Measurements from ENCODE around the gene ZDHHC11B.
A peak's percentile ranks its signal among the peaks of the same experiment; 100 is the strongest.
"Not testable (repeated sequence)": the region's sequence is repeated elsewhere in the genome, so short reads cannot be mapped to it uniquely, and the experiment has no call there.

The ZDHHC11B gene

GRCh38 chr5:783881-784427 lies 575 bp downstream of the ZDHHC11B start:
- DNase-seq, result peak; percentile 81

GRCh38 chr5:783049-783802 lies 1.3 kb downstream of the ZDHHC11B start:
- peak; percentile 72 for DNase-seq

- not testable (repeated sequence) for DNase-seq
Observed at GRCh38 chr5:782356-782755, 2.2 kb downstream of the ZDHHC11B start.

GRCh38 chr5:780571-780970 lies 4.0 kb downstream of the ZDHHC11B start:
- DNase-seq, result not testable (repeated sequence)

DNA sequence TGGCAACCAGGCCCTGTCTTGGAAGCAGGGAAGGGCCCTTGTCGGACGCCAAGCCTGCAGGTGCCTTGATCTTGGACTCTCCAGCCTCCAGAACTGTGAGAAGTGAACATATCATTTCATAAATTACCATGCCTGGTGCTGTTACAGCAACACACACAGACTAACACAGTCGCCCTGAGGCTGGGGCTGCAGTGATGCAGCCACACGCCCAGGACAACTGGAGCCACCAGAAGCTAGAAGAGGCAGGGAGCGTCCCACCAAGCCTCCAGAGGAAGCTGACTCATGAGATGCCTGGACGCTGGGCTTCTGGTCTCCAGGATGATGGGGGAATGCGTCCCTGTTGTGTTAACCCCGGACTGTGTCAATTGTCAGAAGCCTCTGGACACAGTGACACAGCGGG lies 5.6 kb downstream of the ZDHHC11B start:
- not testable (repeated sequence) for DNase-seq

DNA sequence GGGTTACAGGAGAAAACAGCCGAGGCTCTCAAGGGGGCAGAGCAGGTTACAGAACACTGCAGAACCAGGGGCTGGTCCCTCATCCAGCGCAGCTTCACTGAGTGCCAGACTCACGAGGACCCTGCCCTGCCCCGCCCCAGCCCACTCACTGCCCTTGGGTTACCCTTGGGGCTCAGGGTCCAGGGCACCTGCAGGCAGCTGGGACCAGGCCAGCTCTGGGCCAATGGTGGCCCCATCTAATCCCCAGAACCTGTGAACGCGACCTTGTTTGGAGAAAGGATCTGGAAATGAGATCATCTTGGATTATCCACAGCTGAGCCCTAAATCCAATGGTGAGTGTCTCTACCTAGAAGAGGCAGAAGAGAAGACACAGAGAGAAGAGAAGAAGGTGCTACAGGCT lies 6.1 kb downstream of the ZDHHC11B start:
- DNase-seq, result not testable (repeated sequence)

DNA sequence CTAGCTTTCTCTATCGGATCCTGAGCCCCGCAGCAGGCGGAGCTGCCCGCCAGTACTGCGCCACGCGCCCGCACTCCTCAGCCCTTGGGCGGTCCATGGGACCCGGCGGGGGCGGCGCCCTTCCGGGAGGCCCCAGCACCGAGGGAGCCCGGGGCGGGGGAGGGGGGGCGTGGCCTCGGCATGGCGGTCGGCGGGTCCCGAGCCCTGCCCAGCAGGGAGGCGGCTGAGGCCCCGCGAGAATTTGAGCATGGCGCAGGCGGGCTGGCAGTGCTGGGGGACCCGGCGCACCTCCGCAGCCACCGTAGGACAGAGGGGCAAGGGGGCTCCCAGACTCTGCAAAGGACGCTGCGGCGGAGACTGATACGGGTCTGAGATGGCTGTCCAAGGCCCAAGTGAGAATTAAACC lies 6.8 kb downstream of the ZDHHC11B start:
- peak; percentile 63 for DNase-seq

GRCh38 chr5:776862-777711 lies 7.4 kb downstream of the ZDHHC11B start:
- peak; percentile 63 for DNase-seq

DNA sequence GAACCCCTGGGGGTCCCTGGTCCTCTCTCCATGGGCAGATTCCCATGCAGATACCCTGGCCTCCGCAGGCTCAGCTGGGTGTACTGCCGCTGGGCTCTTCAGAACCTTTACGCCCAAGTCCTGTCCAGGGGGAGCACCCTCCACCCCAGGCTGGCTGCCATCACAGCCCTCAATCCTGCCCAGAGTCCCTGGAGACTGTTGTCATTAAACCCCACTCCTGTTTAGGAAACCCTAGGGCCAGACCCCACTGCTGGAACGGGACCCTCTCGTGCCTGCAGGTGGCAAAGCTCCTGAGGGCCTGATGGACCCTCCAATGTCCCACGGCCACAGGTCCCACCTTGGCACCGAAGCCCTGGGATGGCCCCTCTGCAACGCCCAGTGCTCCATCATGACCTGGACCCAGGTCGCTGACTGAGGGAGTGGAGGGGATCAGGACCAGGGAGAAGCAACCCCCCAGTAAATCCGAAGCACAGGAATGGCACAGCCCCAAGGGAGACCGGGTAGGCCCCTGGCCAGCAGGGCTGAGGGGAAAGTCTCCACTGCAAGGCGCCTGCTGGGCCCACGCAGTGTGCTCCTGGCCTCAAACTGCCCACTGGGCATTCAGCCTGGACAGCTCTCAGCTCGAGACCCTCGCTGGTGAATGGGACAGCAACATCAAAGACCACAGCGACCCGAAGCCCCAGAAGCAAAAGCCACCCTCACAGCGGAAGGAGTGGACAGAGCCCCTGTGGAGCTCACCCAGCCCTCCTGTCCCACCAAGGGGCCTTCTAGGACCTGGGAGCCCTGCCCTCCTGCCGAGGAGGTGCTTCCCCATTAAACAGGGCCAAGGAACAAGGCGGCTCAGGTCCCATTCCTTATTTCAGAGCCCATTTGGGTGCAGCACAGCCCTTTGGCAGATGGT lies 8.3 kb downstream of the ZDHHC11B start:
- peak; percentile 65 for DNase-seq

GRCh38 chr5:775595-775960 lies 9.0 kb downstream of the ZDHHC11B start:
- DNase-seq, result peak; percentile 64

GRCh38 chr5:774854-775505 lies 9.5 kb downstream of the ZDHHC11B start:
- peak; percentile 68 for DNase-seq

GRCh38 chr5:774304-774703 lies 10.2 kb downstream of the ZDHHC11B start:
- DNase-seq, result peak; percentile 66

- DNase-seq, result peak; percentile 67
Observed at GRCh38 chr5:773517-774264, 10.8 kb downstream of the ZDHHC11B start.

- DNase-seq, result peak; percentile 59
Observed at GRCh38 chr5:772931-773330, 11.6 kb downstream of the ZDHHC11B start.

DNA sequence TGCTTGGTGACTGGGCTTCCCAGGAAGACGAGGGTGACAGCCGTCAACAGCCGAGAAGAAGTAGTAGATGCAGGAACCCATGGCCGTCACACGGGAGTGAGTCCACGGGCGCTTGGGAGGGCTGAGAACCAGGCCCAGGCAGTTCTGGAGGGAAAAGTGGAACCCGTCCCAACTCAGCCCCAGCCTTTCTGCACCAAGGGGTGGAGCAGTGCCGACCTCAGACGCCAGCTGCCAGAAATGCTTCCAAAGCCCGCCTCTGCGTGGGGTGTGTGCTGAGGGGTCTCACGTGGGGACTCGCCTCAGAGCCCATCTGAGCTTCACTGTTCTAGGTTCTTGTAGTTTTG lies 12.0 kb downstream of the ZDHHC11B start:
- DNase-seq, result peak; percentile 61

DNA sequence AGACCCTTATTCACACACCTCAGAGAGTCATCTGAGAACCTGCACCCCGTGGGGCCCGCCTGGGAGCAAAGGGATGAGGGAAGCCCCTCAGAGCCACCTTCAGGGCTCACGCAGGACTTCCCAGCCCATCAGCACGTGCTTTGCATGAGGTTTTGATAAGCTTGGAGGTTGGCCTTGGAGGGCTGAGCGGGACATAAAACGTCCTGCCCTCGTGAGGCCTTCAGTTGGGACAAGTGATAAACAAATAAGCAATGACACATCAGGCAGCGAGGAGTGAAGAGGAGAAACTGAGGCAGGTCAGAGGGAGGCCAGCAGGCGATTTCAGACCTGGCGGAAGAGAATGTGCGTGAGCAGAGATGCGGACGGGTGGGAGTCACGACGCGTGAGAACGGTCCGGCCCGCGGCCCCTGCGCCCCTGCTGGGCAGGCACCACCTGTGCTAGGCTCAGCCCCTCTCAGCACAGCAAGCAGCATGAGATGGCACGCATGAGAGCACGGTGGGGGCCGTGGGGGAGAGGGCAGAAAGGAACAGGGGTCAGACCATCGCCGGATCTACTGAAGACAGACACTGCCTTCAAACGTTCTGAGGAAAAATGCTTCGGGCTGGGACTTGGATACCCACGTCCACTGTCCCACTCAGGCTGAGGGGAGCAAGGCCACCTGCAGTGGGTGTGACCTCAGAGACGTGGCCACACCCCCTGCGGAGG lies 12.5 kb downstream of the ZDHHC11B start:
- DNase-seq, result peak; percentile 56

DNA sequence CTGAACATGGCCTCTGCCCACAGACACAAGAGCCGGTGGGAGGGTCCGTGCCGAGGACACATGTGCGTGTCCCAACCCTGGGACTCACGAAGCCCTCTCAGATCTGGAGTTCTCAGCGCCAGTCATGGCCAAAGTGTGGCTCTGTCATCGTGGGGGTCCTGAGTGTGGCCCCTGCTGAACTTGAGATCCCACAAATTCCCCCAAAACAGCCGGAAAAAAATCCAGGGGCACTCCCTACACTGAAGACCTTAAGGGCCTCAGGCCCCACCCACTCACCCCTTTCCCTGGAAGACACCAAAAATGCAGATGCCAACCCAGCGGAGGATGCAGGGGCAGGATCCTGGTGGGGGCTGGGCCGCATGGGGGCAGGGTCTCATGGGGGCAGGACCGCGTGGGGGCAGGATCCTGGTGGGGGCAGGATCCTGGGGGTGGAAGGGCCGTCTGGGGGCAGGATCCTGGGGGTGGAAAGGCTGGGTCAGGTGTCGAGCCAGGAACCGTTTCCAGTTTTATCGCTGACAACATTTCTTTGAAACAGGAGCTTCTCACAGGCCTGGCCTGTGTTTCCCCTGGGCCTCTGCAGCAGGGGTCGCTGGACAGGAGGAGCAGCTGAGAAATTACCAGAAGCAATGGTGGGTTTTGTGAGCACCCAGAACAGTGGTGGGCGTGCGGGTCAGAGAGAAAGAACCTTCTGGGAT lies 13.3 kb downstream of the ZDHHC11B start:
- peak; percentile 62 for DNase-seq

GRCh38 chr5:770585-770984 lies 13.9 kb downstream of the ZDHHC11B start:
- DNase-seq, result peak; percentile 57

DNA sequence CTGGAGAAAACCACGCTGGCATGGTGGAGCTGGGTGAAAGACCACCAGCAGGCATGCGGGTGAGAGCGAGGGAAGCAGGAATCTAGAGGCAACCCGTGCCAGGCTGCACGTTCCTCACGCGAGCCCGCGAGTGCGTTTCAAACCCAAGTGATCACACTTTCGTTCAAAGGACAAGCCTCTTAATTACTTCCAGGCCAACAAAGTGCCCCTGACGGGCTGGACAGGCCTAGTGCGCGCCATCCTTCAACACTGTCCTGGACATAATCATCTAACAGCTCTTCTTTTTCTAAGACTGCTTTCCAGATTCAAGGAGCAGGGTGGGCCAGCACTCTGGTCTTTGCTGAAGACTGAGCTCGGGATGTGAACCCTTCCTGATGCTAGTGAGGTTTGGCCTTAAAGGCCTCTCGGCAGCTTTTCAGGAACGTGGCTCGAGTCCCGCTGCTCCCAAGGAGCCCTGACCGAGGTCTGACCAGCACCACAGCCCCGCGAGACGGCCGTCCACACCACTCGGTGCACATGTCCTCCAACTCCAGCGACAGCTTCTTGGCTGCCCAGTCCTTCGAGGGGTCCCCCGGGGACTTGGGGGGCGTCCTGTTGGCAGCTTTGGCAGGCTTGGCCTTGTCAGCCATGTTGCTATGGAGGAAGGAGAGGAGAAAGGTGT lies 14.9 kb downstream of the ZDHHC11B start:
- DNase-seq, result peak; percentile 67

All from activated effector memory CD4-positive, alpha-beta T cell treated with anti-CD3 and anti-CD28 coated beads, Interleukin-2, amount 50 U/mL, for 16 hours (primary cell).